Measurements from ENCODE around the gene PSD2. TPM values are rescaled to one million over a fixed set of nuclear protein-coding genes. Genes with fewer than 3 reads are reported as not detected.

The PSD2 gene
- total and polyA plus RNA-seq, 2 experiments from 2014 or later = 0.08 to 0.10 TPM

DNA sequence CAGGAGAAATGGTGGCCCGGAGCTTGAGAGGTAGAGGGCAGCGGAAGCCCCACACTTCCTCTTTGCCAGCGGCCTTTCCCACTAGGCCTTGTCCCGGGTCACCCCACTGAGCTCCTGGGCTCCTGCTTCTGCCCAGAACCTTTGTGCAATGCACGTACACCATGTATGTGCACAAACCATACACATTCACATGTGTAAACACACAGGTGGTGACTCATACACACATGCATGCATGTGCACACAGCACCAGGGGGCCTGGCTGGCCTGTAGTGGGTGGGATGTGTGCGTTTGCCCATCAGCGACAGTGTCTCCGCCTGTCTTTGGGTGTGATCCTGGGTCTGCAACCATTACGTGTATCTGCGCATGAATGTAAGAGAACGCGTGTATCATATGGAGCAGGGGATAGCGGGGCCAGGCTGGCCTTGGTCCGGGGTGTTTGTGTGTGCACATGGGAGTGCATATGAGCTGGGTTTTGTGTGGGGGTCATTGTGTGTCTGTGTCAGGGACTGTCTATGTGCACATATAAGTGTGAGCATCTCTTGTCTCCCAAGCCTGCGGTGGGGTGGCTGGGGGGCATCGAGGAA is 43.7 kb downstream of the PSD2 start (continued):
- TF ChIP-seq JUNB (IDR thresholded peaks at IDR 0.05; ENCODE audit: unreplicated experiment) (no peak), POLR2AphosphoS5 (IDR thresholded peaks at IDR 0.05; ENCODE audit: low read depth) (no peak)
- TF ChIP-seq, protein P1, sequence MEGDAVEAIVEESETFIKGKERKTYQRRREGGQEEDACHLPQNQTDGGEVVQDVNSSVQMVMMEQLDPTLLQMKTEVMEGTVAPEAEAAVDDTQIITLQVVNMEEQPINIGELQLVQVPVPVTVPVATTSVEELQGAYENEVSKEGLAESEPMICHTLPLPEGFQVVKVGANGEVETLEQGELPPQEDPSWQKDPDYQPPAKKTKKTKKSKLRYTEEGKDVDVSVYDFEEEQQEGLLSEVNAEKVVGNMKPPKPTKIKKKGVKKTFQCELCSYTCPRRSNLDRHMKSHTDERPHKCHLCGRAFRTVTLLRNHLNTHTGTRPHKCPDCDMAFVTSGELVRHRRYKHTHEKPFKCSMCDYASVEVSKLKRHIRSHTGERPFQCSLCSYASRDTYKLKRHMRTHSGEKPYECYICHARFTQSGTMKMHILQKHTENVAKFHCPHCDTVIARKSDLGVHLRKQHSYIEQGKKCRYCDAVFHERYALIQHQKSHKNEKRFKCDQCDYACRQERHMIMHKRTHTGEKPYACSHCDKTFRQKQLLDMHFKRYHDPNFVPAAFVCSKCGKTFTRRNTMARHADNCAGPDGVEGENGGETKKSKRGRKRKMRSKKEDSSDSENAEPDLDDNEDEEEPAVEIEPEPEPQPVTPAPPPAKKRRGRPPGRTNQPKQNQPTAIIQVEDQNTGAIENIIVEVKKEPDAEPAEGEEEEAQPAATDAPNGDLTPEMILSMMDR (conservative IDR thresholded peaks at IDR 0.05; ENCODE audit: low read depth in 2 of 2) = no peak
- TF ChIP-seq, protein P2, sequence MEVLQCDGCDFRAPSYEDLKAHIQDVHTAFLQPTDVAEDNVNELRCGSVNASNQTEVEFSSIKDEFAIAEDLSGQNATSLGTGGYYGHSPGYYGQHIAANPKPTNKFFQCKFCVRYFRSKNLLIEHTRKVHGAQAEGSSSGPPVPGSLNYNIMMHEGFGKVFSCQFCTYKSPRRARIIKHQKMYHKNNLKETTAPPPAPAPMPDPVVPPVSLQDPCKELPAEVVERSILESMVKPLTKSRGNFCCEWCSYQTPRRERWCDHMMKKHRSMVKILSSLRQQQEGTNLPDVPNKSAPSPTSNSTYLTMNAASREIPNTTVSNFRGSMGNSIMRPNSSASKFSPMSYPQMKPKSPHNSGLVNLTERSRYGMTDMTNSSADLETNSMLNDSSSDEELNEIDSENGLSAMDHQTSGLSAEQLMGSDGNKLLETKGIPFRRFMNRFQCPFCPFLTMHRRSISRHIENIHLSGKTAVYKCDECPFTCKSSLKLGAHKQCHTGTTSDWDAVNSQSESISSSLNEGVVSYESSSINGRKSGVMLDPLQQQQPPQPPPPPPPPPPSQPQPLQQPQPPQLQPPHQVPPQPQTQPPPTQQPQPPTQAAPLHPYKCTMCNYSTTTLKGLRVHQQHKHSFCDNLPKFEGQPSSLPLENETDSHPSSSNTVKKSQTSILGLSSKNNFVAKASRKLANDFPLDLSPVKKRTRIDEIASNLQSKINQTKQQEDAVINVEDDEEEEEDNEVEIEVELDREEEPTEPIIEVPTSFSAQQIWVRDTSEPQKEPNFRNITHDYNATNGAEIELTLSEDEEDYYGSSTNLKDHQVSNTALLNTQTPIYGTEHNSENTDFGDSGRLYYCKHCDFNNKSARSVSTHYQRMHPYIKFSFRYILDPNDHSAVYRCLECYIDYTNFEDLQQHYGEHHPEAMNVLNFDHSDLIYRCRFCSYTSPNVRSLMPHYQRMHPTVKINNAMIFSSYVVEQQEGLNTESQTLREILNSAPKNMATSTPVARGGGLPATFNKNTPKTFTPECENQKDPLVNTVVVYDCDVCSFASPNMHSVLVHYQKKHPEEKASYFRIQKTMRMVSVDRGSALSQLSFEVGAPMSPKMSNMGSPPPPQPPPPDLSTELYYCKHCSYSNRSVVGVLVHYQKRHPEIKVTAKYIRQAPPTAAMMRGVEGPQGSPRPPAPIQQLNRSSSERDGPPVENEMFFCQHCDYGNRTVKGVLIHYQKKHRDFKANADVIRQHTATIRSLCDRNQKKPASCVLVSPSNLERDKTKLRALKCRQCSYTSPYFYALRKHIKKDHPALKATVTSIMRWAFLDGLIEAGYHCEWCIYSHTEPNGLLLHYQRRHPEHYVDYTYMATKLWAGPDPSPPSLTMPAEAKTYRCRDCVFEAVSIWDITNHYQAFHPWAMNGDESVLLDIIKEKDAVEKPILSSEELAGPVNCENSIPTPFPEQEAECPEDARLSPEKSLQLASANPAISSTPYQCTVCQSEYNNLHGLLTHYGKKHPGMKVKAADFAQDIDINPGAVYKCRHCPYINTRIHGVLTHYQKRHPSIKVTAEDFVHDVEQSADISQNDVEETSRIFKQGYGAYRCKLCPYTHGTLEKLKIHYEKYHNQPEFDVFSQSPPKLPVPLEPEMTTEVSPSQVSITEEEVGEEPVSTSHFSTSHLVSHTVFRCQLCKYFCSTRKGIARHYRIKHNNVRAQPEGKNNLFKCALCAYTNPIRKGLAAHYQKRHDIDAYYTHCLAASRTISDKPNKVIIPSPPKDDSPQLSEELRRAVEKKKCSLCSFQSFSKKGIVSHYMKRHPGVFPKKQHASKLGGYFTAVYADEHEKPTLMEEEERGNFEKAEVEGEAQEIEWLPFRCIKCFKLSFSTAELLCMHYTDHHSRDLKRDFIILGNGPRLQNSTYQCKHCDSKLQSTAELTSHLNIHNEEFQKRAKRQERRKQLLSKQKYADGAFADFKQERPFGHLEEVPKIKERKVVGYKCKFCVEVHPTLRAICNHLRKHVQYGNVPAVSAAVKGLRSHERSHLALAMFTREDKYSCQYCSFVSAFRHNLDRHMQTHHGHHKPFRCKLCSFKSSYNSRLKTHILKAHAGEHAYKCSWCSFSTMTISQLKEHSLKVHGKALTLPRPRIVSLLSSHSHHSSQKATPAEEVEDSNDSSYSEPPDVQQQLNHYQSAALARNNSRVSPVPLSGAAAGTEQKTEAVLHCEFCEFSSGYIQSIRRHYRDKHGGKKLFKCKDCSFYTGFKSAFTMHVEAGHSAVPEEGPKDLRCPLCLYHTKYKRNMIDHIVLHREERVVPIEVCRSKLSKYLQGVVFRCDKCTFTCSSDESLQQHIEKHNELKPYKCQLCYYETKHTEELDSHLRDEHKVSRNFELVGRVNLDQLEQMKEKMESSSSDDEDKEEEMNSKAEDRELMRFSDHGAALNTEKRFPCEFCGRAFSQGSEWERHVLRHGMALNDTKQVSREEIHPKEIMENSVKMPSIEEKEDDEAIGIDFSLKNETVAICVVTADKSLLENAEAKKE (CRISPR knock-in tag; IDR thresholded peaks at IDR 0.05) = no peak

DNA sequence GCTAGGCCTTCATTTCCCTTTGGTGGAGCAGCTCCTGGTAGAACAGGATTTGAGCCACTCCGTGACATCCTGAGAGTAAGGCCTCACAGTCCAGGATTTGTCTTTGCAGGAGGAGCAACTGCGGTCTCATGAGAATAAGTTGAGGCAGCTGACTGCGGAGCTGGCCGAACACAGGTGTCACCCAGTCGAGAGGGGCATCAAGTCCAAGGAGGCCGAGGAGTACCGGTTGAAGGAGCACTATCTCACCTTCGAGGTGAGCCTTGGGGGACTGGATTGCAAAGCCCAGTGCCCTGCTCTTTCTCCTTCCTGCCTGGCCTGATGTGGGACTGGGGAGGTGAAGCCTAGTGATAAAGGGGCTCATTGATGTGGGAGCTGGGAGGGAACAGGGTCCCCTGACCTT is 44.3 kb downstream of the PSD2 start:
- Histone ChIP-seq H3K4me3 (no peak overlapping the region), H3K9me2 (ENCODE audit: insufficient read depth) (no peaks in the 10 kb centered on the region), H3K27ac (ENCODE audit: low read depth) (no peak overlapping the region), H3K36me3 (ENCODE audit: insufficient read depth) (no peaks in the 10 kb centered on the region), H3K27me3 (ENCODE audit: insufficient read depth) (peaks cover 4% of the 10 kb centered on the region), H3K79me2 (replicated peaks; ENCODE audit: insufficient read depth) (no peaks in the 10 kb centered on the region), H3K4me1 (ENCODE audit: insufficient read depth) (no peaks in the 10 kb centered on the region), H3F3A (replicated peaks; ENCODE audit: low read depth) (no peaks in the 10 kb centered on the region), H2AFZ (no peak overlapping the region), H3K4me2 (no peak overlapping the region), H4K20me1 (replicated peaks; ENCODE audit: insufficient read depth) (no peaks in the 10 kb centered on the region; the same call in 1 of the 2 replicates)
- Mint-ChIP-seq H3K4me3 (no peak overlapping the region), H3K36me3 (ENCODE audit: low read depth) (no peaks in the 10 kb centered on the region), H3K27ac (no peak overlapping the region), H3K9me3 (no peaks in the 10 kb centered on the region), H3K27me3 (ENCODE audit: insufficient read depth, low read depth, poor library complexity) (peaks cover 14% of the 10 kb centered on the region), H3K4me1 (no peaks in the 10 kb centered on the region; the same call in 2 of the 3 replicates)
- DNase-seq (ENCODE audit: low spot score) (no peak), ATAC-seq (no peak)
- TF ChIP-seq NANOG (IDR thresholded peaks at IDR 0.05; ENCODE audit: borderline replicate concordance) = no peak
- no peak for TF ChIP-seq POLR2AphosphoS5 (IDR thresholded peaks at IDR 0.05; ENCODE audit: low read depth)
- TF ChIP-seq JUNB (IDR thresholded peaks at IDR 0.05; ENCODE audit: unreplicated experiment) = no peak
- TF ChIP-seq ZNF331 (CRISPR knock-in tag; IDR thresholded peaks at IDR 0.05; ENCODE audit: low read depth) = no peak
- TF ChIP-seq, protein P3, sequence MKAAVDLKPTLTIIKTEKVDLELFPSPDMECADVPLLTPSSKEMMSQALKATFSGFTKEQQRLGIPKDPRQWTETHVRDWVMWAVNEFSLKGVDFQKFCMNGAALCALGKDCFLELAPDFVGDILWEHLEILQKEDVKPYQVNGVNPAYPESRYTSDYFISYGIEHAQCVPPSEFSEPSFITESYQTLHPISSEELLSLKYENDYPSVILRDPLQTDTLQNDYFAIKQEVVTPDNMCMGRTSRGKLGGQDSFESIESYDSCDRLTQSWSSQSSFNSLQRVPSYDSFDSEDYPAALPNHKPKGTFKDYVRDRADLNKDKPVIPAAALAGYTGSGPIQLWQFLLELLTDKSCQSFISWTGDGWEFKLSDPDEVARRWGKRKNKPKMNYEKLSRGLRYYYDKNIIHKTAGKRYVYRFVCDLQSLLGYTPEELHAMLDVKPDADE (IDR thresholded peaks at IDR 0.05) = no peak
- TF ChIP-seq EZH2 (IDR thresholded peaks at IDR 0.05; ENCODE audit: low read depth, unreplicated experiment) = no peak
- TF ChIP-seq ZNF114 (CRISPR knock-in tag; IDR thresholded peaks at IDR 0.05) = no peak
- TF ChIP-seq STAT1 (IDR thresholded peaks at IDR 0.05; ENCODE audit: unreplicated experiment) = no peak
- TF ChIP-seq, protein P1 (conservative IDR thresholded peaks at IDR 0.05; ENCODE audit: low read depth in 2 of 2) = no peak
- TF ChIP-seq EZH2phosphoT487 (IDR thresholded peaks at IDR 0.05; ENCODE audit: unreplicated experiment) = no peak
